ENCODE data around the gene KIF13A.
"Not testable (repeated sequence)": the region's sequence is repeated elsewhere in the genome, so short reads cannot be mapped to it uniquely, and the experiment has no call there.

KIF13A gene

DNA sequence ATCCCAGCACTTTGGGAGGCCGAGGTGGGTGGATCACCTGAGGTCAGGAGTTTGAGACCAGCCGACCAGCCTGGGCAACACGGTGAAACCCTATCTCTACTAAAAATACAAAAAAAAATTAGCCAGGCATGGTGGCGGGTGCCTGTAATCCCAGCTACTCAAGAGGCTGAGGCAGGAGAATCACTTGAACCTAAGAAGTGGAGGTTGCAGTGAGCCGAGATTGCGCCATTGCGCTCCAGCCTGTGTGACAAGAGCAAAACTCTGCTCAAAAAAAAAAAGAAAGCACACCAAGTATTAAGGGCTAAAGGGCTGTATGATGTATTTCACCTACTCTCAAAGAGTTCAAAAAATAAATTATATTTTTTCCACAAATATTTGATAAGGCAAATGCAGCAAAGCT is 39.9 kb downstream of the KIF13A start:
- H3K9ac ChIP-seq (ENCODE audit: low read length); H3K9me3 ChIP-seq (ENCODE audit: control insufficient read depth, insufficient read depth, low read depth, low read length); H3K36me3 ChIP-seq (ENCODE audit: control insufficient read depth, insufficient read depth, low read length); H3K4me1 ChIP-seq (ENCODE audit: control insufficient read depth, insufficient read depth, low read length); H3K4me3 ChIP-seq (ENCODE audit: low read depth, low read length); H3K27ac ChIP-seq (ENCODE audit: low read depth, low read length); H3K27me3 ChIP-seq (ENCODE audit: control insufficient read depth, insufficient read depth, low read length): not testable (repeated sequence)

DNA sequence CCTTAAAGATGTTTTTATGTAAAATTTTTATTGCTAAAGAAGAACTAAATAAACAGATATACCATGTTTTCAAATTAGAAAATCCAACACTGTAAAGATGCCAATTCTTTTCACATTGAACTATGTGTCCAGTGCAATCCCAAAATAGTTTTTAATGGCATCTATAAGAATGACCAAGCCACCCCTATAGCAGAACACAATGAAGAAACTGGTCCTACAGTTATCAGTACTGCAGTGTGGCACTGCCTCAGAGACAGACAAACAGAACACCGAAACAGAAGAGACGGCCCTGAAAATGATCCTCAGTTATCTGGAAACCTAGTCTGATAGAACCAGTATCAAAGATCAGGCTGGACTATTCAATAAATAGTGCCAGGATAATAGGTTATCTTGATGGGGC is 41.9 kb downstream of the KIF13A start:
- no peak overlapping the region for H3K27ac ChIP-seq (ENCODE audit: low read depth, low read length)
- H3K27me3 ChIP-seq (ENCODE audit: control insufficient read depth, insufficient read depth, low read length), result no peaks in the 10 kb centered on the region
- H3K4me1 ChIP-seq (ENCODE audit: control insufficient read depth, insufficient read depth, low read length), result peaks cover 4% of the 10 kb centered on the region; the same call in 1 of the 2 replicates
- no peak overlapping the region for H3K9ac ChIP-seq (ENCODE audit: low read length)
- no peak overlapping the region for H3K4me3 ChIP-seq (ENCODE audit: low read depth, low read length)
- H3K36me3 ChIP-seq (ENCODE audit: control insufficient read depth, insufficient read depth, low read length), result no peaks in the 10 kb centered on the region
- no peaks in the 10 kb centered on the region for H3K9me3 ChIP-seq (ENCODE audit: control insufficient read depth, insufficient read depth, low read depth, low read length)

DNA sequence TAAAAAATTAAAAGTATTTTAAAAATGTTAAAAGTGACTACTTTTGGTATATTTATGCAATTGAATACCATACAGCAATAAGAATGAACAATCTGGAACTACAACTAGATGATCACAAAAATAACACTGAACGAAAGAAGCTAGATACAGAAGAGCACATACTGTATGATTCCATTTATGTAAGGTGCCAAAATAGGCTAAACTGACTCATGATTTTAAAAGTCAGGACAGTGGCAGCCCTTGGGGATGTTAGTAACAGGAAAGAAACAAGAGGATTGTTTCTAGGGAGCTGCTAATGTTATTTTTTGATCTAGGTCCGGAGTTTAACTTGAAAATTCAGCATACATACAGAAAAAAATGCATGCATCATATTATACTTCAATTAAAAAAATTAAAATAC is 42.3 kb downstream of the KIF13A start:
- no peaks in the 10 kb centered on the region for H3K36me3 ChIP-seq (ENCODE audit: control insufficient read depth, insufficient read depth, low read length)
- no peaks in the 10 kb centered on the region for H3K9me3 ChIP-seq (ENCODE audit: control insufficient read depth, insufficient read depth, low read depth, low read length)
- no peak overlapping the region for H3K4me3 ChIP-seq (ENCODE audit: low read depth, low read length)
- no peaks in the 10 kb centered on the region for H3K27me3 ChIP-seq (ENCODE audit: control insufficient read depth, insufficient read depth, low read length)
- H3K27ac ChIP-seq (ENCODE audit: low read depth, low read length), result no peak overlapping the region
- no peak overlapping the region for H3K9ac ChIP-seq (ENCODE audit: low read length)
- peaks cover 4% of the 10 kb centered on the region; the same call in 1 of the 2 replicates for H3K4me1 ChIP-seq (ENCODE audit: control insufficient read depth, insufficient read depth, low read length)

DNA sequence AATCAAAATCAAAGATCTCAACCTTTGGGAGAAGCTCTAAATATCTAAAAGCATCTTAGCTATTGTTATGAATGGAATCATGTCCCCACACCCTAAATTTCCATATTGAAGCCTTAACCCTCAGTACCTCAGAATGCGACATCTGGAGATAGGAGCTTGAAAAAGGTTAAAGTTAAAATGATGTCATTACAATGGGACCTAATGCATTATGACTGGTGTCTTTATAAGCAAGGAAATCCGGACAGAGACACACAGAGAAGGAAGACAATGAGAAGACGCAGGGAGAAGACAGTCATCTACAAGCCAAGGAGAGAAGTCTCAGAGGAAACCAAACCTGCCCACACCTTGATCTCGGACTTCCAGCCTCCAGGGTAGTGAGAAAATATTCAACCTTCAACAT is 46.1 kb downstream of the KIF13A start:
- no peaks in the 10 kb centered on the region for H3K27me3 ChIP-seq (ENCODE audit: control insufficient read depth, insufficient read depth, low read length)
- H3K36me3 ChIP-seq (ENCODE audit: control insufficient read depth, insufficient read depth, low read length), result no peaks in the 10 kb centered on the region
- H3K9me3 ChIP-seq (ENCODE audit: control insufficient read depth, insufficient read depth, low read depth, low read length), result no peaks in the 10 kb centered on the region
- no peak overlapping the region for H3K9ac ChIP-seq (ENCODE audit: low read length)
- H3K4me3 ChIP-seq (ENCODE audit: low read depth, low read length), result no peak overlapping the region
- H3K4me1 ChIP-seq (ENCODE audit: control insufficient read depth, insufficient read depth, low read length), result peaks cover 16% of the 10 kb centered on the region
- H3K27ac ChIP-seq (ENCODE audit: low read depth, low read length), result no peak overlapping the region

DNA sequence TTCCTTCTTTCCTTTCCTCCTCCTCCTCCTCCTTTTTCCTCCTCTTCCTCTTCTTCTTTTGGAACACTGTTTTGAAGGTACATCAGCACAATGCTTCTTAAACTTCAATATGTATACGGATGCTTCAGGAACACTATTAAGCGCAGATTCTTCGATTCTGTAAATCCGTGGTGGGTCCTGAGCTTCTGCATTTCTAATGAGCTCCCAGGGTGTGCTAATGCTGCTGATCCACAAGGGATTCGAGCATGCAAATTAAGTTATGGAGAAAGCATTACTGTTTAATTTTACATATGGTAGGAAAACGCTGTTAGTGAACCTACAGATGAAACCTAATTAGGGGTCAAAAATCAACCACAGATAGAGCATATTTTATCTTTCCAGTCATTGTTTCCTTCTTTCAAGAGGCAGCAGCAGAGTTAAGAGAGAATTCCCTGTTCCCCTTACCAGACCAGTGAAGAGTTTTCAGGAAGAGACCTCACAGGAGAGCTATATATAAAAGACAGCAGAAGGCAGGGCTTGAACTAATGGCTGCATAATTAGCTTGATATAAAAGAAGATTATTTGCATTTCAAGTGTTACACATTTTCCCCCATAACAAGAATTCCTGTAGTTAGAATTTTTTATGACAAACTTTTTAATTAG is 47.2 kb downstream of the KIF13A start:
- H3K9ac ChIP-seq (ENCODE audit: low read length), result no peak overlapping the region
- no peak overlapping the region for H3K27ac ChIP-seq (ENCODE audit: low read depth, low read length)
- no peaks in the 10 kb centered on the region for H3K9me3 ChIP-seq (ENCODE audit: control insufficient read depth, insufficient read depth, low read depth, low read length)
- H3K4me3 ChIP-seq (ENCODE audit: low read depth, low read length), result peak overlapping the region; percentile 49
- no peaks in the 10 kb centered on the region for H3K36me3 ChIP-seq (ENCODE audit: control insufficient read depth, insufficient read depth, low read length)
- no peaks in the 10 kb centered on the region for H3K27me3 ChIP-seq (ENCODE audit: control insufficient read depth, insufficient read depth, low read length)
- H3K4me1 ChIP-seq (ENCODE audit: control insufficient read depth, insufficient read depth, low read length), result peaks cover 18% of the 10 kb centered on the region

DNA sequence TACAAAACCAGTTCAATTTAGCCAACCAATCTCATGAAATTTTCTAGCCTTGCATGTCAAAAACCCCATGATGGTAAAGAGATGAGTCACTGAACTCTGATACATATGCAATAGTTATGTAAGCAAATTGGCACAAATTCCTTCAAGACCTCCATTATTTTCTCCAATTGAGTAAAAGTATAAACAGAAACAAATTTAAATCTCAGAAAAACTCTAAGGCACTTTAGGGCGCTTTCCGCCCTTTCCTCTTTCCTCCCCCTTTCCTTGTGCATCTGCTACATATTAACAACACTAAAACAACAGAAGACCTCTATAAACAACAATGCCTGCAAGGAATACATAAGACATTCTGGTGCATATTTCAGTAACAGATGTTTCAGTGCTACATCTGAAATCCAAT is 48.5 kb downstream of the KIF13A start:
- Histone ChIP-seq H3K27me3 (ENCODE audit: control insufficient read depth, insufficient read depth, low read length) (no peaks in the 10 kb centered on the region), H3K9me3 (ENCODE audit: control insufficient read depth, insufficient read depth, low read depth, low read length) (no peaks in the 10 kb centered on the region), H3K27ac (ENCODE audit: low read depth, low read length) (no peak overlapping the region), H3K36me3 (ENCODE audit: control insufficient read depth, insufficient read depth, low read length) (no peaks in the 10 kb centered on the region), H3K4me1 (ENCODE audit: control insufficient read depth, insufficient read depth, low read length) (peaks cover 20% of the 10 kb centered on the region), H3K9ac (ENCODE audit: low read length) (no peak overlapping the region), H3K4me3 (ENCODE audit: low read depth, low read length) (peak overlapping the region; percentile 49; the same call in 1 of the 2 replicates)

DNA sequence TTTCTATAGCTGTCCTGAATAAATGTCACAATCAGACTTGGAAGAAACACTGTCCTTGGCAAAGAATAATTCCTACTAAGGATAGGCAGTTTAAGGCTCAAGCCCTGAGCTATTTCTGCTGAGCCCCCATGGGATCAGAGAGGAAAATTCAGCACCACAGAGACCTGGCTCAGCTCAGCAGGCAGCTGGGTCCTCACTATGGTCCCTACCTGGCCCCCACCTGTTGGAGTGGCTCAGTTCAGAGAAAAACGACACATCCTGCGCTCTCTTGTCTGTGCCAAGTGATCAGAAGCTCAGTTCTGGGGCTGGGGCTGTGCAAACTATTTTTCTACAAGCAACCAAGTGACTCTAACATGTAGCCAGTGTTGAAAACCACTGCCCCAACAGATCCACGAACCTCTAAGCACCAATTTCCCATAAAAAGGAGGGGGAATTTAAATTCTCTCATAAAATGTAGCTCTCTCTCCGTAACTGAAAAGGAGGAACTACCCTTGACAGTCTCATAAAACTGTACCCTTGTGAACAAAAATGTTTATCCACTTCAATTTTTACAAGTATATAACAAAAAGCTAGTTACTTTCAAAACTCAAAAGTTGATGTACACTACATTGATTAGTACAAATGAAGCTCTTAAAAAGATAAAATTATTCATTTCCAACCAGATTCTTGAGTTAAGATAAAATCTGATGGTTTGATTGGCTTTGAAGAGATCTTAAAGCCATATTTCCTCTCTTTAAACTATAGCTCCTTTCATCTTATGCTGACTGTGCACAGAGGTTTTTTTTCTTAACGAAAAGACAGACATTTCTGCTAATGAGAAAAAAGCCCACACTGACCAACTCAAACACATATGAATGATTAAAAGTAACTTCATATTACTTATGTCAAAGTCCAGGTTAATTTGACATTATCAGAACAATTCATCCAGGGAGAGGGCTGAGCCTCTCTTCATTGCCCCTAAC is 52.0 kb downstream of the KIF13A start:
- no peak overlapping the region for H3K27ac ChIP-seq (ENCODE audit: low read depth, low read length)

DNA sequence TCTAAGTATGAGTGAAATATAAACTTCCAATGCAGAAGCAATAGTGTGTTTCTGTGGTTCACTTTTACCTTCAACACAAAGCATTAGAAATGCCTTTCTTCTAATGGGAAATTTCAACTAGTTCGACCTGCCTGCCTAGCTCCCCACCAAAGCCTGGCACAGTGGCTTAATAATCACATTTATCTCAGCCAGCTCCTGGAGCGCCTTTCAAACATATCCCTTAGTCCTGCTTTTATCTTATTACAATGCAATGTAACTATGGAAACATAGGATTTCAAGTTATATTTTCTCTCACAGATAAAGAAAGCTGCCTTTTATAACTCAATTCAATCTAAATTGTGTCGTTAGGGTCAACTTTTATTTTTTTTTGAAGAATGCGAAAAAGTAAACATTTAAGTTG is 53.7 kb downstream of the KIF13A start:
- Histone ChIP-seq H3K27me3 (ENCODE audit: control insufficient read depth, insufficient read depth, low read length) (no peaks in the 10 kb centered on the region), H3K4me3 (ENCODE audit: low read depth, low read length) (no peak overlapping the region), H3K27ac (ENCODE audit: low read depth, low read length) (no peak overlapping the region), H3K4me1 (ENCODE audit: control insufficient read depth, insufficient read depth, low read length) (peaks cover 30% of the 10 kb centered on the region), H3K9ac (ENCODE audit: low read length) (no peak overlapping the region), H3K9me3 (ENCODE audit: control insufficient read depth, insufficient read depth, low read depth, low read length) (no peaks in the 10 kb centered on the region), H3K36me3 (ENCODE audit: control insufficient read depth, insufficient read depth, low read length) (no peaks in the 10 kb centered on the region)

More for the DNA sequence above, 52.0 kb downstream of the KIF13A start:
- H3K27me3 ChIP-seq (ENCODE audit: control insufficient read depth, insufficient read depth, low read length), result no peaks in the 10 kb centered on the region
- H3K4me3 ChIP-seq (ENCODE audit: low read depth, low read length), result no peak overlapping the region
- no peaks in the 10 kb centered on the region for H3K36me3 ChIP-seq (ENCODE audit: control insufficient read depth, insufficient read depth, low read length)
- H3K9me3 ChIP-seq (ENCODE audit: control insufficient read depth, insufficient read depth, low read depth, low read length), result no peaks in the 10 kb centered on the region
- H3K4me1 ChIP-seq (ENCODE audit: control insufficient read depth, insufficient read depth, low read length), result peaks cover 37% of the 10 kb centered on the region
- no peak overlapping the region for H3K9ac ChIP-seq (ENCODE audit: low read length)

DNA sequence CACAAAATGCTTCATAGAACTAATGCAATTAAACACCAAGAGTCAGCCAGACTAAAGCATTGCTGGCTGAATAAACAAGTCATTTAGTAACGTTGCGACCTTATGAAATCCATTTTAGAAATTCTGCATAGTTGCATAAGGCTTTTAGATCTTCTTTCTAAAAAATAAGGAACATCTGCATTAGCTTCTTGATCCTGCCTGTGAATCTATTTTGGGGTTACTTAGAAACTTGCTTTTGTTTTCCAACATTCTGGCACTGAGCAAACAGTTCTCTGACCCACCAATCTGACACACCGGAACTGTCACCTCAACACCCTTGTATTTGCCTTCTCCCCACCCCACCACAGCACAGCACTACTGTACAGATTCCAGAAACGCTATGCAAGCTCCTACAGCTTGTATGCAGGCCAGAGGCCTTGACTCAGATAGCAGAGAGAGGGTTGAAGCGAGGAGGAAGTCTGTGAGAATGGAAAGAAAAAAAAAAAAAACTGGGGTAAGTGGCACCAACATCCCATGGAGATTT is 55.0 kb downstream of the KIF13A start:
- no peak overlapping the region for H3K4me3 ChIP-seq (ENCODE audit: low read depth, low read length)

DNA sequence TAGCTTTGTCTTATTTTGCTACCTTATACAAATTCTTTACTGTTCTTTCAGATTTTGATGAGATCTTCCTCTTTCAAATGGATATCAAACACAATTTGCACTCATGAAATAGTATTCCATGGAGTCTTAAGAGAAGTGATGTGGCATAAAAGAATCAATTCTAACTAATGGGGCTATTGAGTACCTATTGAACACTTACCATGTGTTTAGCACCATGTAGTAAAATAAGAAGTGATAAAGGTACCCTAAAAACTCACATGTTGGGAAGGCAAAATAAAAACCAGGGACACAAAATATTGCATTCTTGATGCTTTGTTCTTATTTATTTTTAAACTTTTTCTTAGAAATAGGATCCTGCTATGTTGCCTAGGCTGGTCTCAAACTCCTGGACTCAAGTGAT is 56.2 kb downstream of the KIF13A start:
- no peaks in the 10 kb centered on the region for H3K36me3 ChIP-seq (ENCODE audit: control insufficient read depth, insufficient read depth, low read length)
- H3K9me3 ChIP-seq (ENCODE audit: control insufficient read depth, insufficient read depth, low read depth, low read length), result no peaks in the 10 kb centered on the region
- H3K4me1 ChIP-seq (ENCODE audit: control insufficient read depth, insufficient read depth, low read length), result peaks cover 28% of the 10 kb centered on the region
- H3K27ac ChIP-seq (ENCODE audit: low read depth, low read length), result no peak overlapping the region
- H3K9ac ChIP-seq (ENCODE audit: low read length), result no peak overlapping the region
- H3K27me3 ChIP-seq (ENCODE audit: control insufficient read depth, insufficient read depth, low read length), result no peaks in the 10 kb centered on the region
- H3K4me3 ChIP-seq (ENCODE audit: low read depth, low read length), result no peak overlapping the region

More for the DNA sequence above, 55.0 kb downstream of the KIF13A start:
- Histone ChIP-seq H3K27ac (ENCODE audit: low read depth, low read length) (no peak overlapping the region), H3K9me3 (ENCODE audit: control insufficient read depth, insufficient read depth, low read depth, low read length) (no peaks in the 10 kb centered on the region), H3K9ac (ENCODE audit: low read length) (no peak overlapping the region), H3K4me1 (ENCODE audit: control insufficient read depth, insufficient read depth, low read length) (peaks cover 28% of the 10 kb centered on the region), H3K27me3 (ENCODE audit: control insufficient read depth, insufficient read depth, low read length) (no peaks in the 10 kb centered on the region), H3K36me3 (ENCODE audit: control insufficient read depth, insufficient read depth, low read length) (no peaks in the 10 kb centered on the region)
